Jurkat, Clone E6-1 (cell line): Measurements from ENCODE around the gene CD180. TPM values are rescaled to one million over a fixed set of nuclear protein-coding genes. Genes with fewer than 3 reads are reported as not detected.

Experiments
- DNase-seq: peaks from one replicate; pipeline ENCODE4 v3.0.0-alpha.2; 2011; ENCODE audit warnings: low read depth, low spot score
- H3K4me3 ChIP-seq: 2 replicates; pipeline ENCODE4 v1.5.1; 2011; ENCODE audit warnings: mild to moderate bottlenecking, low read length, control low read depth, moderate library complexity
- polyA plus RNA-seq: library from polyadenylated mRNA; unstranded; fragments of >200 nt; gene quantifications from one replicate; pipeline ENCODE4 v1.2.1, GENCODE V29; 2012; ENCODE audit warnings: missing spikeins; ENCODE audit not compliant: insufficient read length, insufficient read depth

The CD180 gene
- not detected for polyA plus RNA-seq

DNA sequence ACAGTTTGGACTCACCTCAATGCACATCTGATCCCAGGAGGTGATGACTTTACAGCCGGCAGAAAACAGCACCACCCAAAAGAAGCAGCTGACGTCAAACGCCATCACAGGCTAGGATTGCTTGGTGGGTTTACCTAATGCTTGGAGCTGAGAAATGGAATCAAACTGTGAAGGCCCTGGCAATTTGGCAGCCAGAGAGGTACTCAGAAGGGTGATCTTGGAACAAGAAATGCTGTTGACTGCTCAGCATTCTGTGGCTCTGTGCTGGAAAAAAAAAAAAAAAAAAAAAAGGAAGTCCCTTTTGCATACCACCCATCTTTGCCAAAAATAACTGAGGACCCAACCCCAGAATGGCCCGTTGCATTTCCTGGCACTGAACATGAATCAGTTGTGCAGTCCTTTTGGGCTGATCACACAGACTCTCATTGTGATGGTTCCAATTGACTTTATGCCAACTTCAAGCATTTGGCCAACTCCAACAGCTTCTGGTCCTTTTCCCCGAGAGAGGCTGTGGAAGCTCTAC is at the start of gene CD180:
CD180 (minus strand) TSS at position 263 of the 523 bp plus-strand sequence; CDS start at position 105, 158 bp downstream.
- DNase-seq, result no peak
- no peak within 1 kb of the TSS for H3K4me3 ChIP-seq

DNA sequence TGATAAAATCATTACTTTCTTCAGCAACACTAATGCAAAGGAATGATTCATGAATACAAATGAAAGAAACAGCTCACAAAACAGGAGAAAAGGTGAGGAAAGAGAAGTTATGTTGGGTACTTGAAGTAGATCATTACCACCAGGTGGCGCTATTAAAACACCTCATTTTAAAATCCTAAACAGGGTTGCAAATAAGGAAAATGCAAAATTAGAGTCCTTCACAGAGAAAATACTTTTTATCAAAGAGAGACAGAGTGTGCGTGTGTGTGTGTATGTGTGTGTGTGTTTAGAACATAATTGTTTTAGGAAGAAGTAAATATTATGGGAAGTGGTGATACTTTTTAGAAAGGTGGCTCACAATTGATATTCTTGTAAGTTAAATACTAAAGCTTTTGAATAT is 49.5 kb upstream of the CD180 start:
- no peak overlapping the region for H3K4me3 ChIP-seq
- DNase-seq, result peak; percentile 78

DNA sequence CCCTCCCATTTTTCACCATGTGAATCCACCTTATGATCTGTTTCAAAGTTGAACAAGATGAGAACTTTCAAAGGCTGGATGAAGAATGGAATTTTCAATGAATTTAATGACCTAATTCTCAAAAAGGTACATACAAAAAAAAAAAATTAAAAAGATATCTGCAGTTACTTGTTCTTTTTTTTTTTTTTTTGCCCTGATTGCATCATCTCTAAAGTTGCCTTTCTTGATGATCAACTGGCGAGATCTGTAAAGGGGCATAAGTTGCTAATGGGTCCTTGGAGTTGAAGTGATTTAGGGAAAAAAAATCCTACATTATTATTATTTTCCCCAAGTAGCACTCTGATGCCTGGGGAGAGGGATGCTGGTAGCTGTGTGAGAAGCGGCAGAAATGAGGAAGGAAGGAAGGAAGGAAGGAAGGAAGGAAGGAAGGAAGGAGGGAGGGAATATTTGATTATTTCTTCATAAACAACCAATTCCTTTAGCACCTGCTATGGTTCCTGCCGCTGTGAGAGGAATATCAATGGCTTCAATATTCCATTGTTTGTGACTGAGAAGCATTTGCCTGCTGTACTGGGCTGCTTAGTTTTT is 48.8 kb upstream of the CD180 start:
- H3K4me3 ChIP-seq, result no peak overlapping the region
- no peak for DNase-seq

DNA sequence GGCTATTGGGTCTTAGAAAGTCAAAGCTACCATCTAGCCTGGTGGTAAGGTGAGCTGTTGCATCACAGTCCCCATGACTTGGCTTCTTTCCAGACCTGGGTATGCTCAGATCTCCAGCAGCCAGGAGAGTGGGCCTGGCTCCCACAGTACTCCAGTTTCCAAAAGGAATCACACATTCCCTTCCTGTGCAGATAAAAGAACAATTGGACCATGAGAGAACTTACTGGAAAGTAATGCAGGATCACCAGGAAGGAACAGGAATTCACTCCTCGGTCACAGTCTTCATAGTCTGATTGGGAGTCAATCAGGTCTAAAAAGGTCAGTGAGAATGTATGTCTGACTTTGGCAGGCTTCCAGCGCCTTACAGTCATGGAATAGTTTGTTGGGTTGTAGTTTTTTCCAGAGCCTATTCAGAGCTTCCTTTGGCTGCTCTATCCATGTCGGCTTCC is 47.8 kb upstream of the CD180 start:
- no peak for DNase-seq

DNA sequence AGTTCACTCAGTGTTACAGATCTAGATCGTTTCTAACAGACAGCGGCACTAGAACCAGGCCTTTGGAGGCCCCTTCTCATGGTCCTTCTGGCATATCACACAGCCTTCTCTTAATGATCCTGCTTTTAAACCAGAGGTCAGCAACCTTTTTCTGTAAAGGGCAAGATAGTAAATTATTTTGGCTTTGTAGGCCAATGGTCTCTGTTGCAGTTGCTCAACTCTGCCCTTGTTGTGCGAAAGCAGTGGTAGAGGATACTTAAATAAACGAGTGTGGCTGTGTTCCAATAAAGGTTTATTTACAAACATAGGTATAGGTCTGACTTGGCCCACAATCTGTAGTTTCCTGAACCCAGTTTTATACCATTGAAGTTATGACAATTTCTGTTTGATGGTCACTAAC is 47.3 kb upstream of the CD180 start:
- no peak for DNase-seq
- H3K4me3 ChIP-seq, result no peak overlapping the region

More for the DNA sequence above, 47.8 kb upstream of the CD180 start:
- no peak overlapping the region for H3K4me3 ChIP-seq

DNA sequence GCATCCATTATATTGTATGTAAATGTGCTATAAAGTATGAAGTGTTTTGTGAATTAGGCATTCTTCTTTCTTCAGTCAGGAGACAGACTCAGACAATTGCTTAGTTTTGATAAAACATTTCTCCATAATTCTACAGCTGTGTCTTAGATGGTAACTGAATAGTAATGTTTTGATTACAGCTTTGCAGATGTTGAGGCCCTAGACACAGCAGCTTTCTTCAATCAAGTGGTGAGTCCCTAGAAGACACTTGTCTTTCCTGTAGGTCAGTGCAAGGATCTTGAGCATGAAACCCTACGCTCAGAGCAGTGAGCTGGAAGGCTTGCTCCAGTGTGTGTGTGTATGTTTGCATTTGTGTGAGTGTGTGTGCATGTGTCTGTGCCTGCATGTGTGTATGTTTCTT is 46.8 kb upstream of the CD180 start:
- no peak for DNase-seq
- H3K4me3 ChIP-seq, result no peak overlapping the region

DNA sequence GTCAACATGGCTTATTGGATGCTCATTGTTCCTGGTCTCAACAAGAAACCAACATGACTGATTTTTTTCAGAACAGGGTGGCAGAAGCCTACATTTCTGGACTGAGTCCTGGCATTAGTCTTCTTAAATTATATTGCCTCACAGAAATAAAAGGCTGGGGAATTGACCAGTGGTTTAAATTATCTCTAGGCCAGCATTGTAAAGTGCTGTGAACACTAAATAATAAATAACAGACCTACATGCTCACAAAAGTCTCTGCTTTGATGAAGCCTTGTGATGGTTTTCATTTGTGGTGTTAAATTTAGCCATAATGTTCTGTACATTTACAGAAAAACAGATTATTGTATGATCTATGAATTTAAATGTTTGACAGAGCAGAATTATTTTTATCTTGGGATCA is 44.7 kb upstream of the CD180 start:
- H3K4me3 ChIP-seq, result no peak overlapping the region
- DNase-seq, result no peak

DNA sequence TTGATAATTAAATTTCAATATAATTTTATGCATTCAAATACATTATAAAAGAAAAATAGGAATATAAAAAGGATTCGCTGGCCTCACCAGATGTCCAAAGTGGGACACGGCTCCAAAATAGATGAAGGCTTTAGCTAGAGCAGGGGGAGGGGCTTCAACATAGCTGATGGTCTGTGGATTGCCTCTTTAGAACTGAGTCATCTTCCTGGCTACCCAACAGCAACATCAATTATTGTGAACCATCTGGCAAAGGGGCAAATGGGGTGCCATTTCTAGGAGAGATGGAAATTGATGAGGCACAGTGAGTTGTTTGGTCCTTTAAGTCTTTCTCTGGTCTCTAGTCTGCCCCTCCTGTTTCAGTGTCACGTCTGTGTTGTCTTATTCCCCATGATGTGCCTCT is 44.2 kb upstream of the CD180 start:
- no peak for DNase-seq
- no peak overlapping the region for H3K4me3 ChIP-seq

DNA sequence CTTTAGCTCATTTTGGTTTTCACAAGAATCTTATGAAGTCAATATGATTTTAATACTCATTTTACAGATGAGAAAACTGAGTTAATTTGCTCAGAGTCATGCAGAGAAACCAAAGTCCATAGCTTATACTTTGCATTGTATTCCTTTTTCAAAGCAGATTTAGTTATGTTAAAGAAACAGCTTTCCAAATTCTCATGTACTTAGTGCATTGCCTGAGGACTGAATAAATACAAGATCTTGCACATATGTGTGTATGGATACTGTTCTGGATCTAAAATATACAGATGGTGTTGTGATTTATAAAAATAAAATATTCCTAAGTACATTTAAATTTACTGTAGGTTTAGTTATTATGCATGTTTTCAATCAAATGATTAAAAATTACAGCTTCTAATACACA is 43.5 kb upstream of the CD180 start:
- no peak for DNase-seq
- no peak overlapping the region for H3K4me3 ChIP-seq

DNA sequence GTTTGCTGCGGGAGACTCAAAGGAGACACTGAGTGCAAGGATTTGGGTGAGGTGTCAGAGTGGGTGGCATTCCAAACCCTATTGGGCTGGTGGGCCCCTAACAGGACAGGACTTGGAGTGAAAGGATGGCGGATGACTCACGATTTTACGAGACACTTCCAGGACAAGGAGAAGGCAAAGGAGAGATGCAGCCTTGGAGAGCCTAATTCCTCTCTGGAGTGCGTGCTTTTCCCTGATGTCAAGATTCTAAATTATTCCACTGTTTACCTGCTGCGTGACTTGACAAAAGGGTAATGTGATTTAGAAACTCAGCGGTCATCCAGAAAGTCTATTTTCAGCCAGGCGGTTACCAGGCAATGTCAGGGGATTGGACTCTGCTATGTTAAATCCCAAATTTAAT is 41.6 kb upstream of the CD180 start:
- no peak overlapping the region for H3K4me3 ChIP-seq
- DNase-seq, result no peak

DNA sequence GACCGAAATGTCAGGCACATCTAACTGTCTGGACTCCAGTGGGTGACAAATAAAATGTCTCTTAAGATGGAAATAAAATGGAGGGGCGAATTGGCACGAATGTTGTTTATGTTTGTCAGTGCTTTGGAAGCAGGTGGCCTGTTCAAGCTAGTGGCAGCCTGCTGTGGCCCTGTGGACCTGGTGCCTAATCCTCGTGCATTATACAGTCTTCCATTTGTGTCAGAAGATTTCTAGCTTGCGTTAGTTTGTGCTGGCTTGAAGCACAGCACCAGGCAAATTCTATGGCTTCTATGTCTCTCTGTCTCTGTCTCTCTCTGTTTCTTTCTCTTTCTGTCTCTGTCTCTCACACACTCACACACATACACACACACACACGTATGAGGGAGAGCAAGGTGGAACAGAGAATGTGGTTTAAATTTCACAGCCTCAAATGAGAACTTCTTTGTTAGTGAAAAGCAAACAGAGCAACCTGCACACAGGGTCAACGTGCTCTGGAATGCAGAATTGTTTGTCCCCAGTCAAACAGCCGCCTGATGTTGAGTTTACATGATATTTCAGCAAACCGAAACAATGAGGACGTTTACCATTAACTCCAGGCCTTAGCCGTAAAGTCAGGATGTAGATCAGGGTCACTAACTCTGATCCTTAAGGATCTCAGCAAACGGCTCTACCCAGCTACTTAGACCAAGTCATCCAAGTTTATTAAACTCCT is 39.0 kb upstream of the CD180 start:
- no peak overlapping the region for H3K4me3 ChIP-seq
- DNase-seq, result no peak

DNA sequence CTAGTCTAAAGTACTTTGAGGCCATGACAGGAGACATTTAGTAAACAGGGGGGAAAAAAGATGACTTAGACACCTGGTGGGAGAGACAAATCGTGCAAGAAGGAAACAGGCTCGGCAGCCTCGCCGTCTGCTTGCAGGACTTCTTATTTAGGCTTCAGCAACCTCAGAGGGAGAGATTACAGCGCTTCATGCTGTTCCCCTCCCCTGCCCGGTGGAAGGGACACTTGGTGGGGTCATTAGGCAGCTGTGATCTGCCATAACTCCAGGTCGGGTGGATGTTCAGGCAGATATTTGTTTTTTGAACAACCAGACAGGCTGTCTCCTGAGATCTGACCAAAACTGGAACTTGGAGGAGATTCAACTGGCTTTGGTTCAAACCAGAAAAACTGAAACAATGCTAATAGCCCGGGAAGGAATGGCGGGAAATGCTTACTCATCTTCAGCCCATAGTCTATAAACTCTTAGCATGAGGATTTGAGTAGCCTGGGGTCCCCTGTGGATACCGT is 38.1 kb upstream of the CD180 start:
- no peak overlapping the region for H3K4me3 ChIP-seq
- no peak for DNase-seq

DNA sequence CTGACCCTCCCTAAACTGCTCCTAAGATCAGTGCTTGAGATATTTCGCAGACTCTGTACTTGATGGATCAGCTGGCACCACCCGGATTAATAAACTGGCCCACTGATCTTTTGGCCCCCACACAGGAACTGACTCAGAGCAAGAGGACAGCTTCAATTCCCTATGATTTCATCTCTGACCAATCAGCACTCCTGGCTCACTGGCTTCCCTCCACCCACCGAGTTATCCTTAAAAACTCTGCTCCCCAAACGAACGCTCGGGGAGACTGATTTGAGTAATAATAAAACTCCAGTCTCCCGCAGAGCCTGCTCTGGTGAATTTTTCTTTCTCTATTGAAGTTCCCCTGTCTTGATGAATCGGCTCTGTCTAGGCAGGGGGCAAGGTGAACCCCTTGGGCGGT is 36.5 kb upstream of the CD180 start:
- H3K4me3 ChIP-seq, result no peak overlapping the region
- no peak for DNase-seq

DNA sequence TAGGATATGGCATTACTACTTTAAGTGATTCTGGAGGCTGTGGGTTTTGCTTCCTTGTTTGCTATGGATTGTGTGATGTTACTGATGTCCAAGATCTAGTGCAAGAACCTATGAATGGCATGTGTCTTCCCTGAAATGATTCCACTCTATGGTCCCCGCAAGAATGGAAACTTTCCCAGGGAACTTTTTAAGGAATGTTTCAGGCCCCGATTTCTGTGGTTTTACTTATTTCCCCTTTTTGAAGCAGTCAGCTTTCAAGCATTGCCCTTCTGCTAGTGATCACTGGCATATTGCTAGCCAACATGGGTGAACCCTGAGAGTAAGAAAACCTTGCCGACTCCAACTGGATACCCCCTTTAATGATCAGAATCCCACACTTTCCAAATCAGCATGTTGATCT is 26.6 kb upstream of the CD180 start:
- no peak for DNase-seq
- H3K4me3 ChIP-seq, result no peak overlapping the region

DNA sequence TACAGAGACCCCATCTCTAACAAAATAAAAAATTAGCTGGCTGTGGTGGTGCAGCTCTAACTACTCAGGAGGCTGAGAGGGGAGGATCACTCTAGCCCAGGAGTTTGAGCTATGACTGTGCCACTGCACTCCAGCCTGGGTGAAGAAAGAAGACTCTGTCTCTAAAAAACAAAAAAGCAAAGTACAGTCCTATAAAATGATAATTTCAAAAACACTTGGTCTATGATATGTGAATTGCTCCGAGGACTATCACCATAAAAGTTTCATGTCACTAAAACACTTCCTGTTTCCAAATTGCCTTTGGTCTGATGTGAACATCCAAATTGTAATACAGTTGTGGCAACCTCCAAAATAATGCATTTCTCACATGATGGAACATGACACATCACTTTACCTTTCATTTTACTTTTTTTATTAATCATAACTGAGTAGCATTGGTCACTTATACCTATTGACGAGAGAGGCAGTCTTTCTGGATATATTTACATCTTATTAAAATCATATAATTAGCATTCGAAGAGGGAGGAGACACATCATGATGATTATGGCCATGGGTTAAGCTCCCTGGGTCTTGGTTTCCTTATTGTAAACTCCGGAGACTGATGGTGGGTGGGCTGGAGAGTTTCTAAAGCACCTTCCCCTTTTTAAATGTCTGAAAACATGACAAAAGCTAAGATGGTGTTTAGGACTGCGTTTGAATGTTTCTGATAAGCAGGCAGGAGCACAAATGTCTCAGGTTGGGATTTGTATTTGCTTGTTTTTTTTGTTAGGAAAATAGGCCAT is 25.8 kb upstream of the CD180 start:
- DNase-seq, result no peak
- H3K4me3 ChIP-seq, result no peak overlapping the region

DNA sequence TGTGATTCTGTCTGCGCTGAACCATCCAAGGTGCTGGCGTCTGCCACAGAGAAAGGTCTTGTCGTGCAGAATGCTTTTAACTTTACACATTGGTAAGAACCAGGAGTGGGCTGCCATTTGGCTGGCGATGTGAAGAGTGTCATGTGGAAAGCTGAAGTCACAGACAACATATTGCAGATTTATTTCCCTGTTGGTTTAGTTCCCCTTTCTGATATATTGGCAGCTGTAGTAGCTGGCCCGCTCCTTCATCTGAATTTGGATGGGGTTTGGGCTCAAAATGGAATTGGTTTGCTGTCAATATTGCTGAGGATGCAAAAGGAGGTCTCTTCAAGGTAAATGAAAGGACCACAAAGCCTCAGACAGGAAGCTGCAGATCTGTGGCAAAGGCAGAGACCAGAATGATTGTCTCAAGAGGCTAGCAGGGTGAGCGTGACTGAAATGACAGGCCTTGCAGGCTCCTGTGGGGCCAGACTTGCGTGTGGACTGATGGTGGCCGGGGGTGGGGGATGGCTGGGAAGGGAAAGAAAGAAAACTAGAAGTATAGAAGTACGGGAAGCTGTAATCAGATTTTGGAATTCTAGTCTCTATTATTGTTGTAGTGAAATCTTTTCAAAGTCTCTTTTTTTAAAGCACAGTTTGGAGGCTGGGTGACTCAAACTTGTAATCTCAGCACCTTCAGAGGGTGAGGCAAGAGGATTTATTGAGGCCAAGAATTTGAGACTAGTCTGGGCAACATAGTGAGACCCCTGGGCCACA is 25.1 kb upstream of the CD180 start:
- DNase-seq, result peak; percentile 35
- no peak overlapping the region for H3K4me3 ChIP-seq

DNA sequence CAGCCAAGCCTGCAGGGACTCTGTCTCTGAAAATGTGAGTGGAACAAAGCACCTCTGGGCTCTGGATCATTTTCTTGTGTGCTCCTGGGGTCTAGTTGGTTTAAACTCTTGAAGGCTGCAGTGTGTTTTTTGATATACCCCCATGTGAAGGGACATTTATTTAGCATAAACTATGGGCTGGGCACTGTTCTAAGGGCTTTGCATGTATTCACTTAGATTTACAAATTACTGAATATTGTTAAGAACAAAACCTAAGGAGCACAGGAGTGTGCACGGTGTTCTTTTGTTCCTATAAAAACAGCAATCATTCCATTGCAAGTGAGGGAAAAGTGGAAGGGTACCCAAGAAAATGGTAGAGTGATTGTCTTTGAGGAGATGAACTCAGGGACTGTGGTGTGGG is 20.0 kb upstream of the CD180 start:
- DNase-seq, result no peak
- H3K4me3 ChIP-seq, result no peak overlapping the region

DNA sequence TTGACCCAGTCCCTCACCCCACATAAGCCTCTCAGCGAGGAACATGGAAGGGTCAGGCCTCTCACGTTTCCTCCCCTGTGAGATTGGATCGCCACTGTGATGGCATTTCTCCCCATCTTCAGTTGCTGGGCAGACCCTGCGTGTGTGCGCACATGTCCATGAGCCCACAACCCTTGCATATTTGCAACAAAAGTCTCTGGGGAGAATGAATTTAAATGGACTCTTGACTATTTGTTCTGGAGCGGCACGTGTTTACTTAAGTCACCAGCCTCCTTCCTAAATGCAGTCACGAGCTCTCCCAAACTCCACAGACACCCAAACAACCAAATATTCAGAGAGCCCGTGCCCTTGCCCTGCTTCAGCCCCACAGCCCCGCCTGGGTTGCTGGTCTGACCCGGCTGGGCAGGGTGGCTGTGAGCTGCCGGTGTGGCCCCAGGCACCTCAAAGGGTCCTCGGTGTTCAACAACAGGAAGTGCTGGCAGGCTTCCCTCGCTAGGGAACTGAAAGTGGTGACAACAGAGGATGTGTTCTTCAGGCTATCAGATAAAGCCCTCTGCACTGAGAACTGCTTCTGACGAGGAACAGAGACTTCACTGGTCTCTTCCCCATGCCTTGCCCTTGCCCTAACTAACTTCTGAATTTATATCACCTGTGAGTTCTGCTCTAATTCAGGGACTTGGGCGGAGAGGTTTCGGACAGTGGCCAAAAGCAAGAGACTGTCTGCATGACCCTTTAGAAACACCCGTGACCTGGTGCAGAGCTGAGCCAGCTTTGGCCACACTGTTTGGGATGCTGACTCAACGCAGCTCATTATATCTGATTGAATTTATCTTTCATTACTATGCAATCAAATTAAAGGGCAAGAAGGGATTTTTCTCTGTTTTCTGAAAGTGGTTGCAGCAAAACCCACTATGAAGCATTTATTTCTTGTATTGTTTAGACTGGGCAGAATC is 19.2 kb upstream of the CD180 start:
- DNase-seq, result peak; percentile 73
- H3K4me3 ChIP-seq, result no peak overlapping the region
